HG02870 (cell line): ENCODE measurements around the gene CCDC186.
A peak's percentile ranks its signal among the peaks of the same experiment; 100 is the strongest.
"Not testable (repeated sequence)": the region's sequence is repeated elsewhere in the genome, so short reads cannot be mapped to it uniquely, and the experiment has no call there.

Experiments used
- ATAC-seq: cut with Tn5 transposase; IDR thresholded peaks from one replicate; pipeline ENCODE4 v1.9.1; 2021; ENCODE audit warnings: mild to moderate bottlenecking, moderate library complexity; ENCODE audit not compliant: unreplicated experiment

The CCDC186 gene

GRCh38 chr10:114174695-114175188 is 739 bp upstream of the CCDC186 start:
- ATAC-seq, result peak; percentile 13

- peak; percentile 5 for ATAC-seq
Measured at GRCh38 chr10:114173603-114173920, 441 bp downstream of the CCDC186 start.

GRCh38 chr10:114172776-114173602 is 1.0 kb downstream of the CCDC186 start:
- ATAC-seq, result no peak

DNA sequence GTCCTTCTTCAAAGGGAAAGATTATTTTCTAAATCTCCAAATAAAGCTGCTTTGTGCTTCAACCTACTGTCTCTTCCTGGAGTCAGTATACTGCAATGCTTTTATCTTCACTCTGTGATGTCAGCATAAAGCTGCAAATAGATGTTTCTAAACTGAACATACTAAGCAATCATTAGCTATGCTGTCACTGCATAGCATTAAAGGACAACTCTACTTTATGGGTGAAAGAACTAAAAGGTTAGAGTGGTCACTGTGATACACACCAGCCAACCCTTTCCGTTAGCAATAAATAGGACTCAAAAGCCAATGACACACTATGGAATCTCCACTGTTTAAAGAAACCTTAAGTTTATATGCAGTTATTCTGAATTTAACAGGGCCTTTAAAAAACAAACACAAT is 1.8 kb downstream of the CCDC186 start:
- ATAC-seq, result no peak

- no peak for ATAC-seq
Measured at GRCh38 chr10:114168450-114169009, 5.5 kb downstream of the CCDC186 start.

DNA sequence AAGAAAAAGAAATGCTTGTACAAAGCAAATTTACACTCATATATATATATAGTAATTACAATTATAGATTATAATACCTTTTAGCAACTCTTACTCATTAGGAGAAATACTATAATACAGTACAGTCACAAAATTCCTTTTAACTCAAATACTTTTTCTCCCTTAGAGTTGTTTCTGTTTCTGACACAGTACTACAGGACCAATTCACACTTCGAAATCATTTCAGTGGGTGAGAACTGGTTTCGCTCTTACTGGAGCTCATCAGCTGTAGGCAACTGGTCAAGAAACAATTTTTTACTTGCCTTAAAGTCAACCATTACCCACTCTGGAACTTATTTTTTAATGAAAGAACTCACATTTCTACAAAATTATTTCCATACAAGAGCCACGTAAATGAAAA is 6.0 kb downstream of the CCDC186 start:
- ATAC-seq, result no peak

DNA sequence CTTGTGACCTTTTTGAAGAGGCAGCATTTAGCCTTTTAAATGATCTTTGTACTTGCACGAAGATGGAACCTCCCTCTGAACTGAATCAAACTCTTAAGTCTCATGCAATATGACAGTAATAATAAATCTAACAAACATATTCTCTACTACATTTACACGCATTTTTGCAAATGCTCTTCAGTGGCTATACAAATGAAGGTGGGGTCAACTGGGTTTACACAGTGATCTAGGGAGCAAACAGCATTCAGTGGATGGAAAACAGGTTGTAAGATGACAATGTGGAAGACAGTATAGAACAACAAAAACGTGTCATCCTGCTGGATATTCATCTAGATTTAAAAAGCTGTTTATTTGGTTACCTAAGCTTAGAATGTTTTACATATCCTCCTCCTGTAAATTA is 7.5 kb downstream of the CCDC186 start:
- ATAC-seq, result no peak

DNA sequence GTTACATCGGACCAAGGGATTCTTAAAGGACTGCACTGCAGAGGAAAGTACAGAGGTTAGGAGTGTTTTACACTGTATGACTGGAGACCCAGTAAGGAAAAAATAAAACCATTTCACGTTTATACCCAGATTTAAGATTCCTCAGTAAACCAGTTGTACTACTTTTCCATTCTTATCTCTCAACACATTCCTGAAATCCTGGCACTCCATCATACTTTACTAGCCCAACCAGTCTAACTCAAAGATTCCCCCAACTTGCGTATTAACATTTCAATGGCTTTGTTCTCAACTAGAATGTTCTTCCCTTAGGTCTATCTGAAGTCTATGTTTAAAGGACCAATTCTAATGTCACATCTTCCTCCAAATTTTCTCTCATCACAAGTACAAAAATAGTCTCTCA is 8.0 kb downstream of the CCDC186 start:
- ATAC-seq, result no peak

DNA sequence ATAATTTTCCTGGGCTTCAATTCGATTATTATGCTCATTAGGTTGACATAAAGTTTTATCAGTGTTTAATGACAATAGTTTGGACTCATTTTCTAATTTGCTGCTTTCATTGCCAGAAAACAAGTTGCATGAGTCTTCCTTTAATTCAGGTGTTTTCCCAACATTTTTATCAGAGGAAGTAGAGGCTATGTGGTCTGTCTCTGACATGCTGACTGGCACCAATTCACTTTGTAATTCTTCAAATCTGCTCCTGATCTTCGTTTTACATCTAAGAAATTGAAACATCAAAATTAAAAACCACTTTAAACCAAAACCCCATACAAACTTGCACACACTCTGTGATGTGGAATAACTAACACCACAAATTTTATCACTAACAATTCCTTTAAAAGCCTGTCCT is 10.9 kb downstream of the CCDC186 start:
- no peak for ATAC-seq

DNA sequence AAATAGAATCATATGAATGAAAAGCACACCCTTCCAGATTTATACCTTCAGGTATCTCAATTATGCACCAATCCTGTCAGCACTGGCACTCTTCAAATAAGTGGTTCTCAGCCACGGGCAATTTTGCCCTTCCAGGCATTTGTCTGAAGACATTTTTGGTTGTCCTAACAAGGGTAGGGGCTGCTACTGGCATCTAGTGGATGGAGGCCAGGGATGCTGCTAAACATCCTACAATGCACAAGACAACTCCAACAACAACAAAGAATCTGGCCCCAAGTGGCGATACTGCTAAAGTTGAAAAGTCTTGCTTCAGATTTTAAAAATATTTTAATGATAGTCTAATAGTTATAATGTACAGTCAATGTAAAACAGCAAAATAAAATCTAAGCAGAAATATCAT is 16.1 kb downstream of the CCDC186 start:
- no peak for ATAC-seq

DNA sequence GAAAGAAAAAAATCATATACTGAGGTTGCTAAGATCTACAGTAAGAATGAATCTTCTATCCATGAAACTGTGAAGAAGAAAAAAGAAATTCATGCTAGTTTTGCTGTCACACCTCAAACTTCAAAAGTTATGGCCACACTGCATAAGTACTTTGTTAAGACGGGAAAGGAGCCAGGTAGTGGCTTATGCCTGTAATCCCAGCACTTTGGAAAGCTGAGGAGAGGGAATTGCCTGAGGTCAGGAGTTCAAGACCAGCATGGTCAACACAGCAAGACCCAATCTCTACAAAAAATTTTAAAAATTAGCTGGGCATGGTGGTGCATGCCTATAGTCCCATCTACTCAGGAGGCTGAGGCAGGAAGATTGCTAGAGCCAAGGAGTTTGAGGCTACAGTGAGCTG is 22.1 kb downstream of the CCDC186 start:
- no peak for ATAC-seq

DNA sequence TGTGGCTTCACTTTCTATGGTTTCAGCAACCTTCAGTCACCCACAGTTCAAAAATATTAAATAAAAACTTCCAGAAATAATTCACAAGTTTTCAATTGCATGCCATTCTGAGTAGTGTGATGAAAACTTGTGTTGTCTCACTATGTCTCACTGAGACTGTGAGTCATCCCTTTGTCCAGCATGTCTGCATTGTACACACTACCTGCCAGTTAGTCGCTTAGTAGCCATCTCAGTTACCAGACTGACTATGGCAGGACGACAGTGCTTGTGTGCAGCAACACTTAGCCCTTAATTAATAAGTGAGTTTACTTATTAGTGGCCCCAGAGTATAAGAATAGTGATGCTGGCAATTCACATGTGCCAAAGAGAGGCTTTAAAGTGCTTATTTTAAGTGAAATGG is 22.5 kb downstream of the CCDC186 start:
- ATAC-seq, result no peak

GRCh38 chr10:114149476-114149875 is 24.5 kb downstream of the CCDC186 start:
- not testable (repeated sequence) for ATAC-seq

DNA sequence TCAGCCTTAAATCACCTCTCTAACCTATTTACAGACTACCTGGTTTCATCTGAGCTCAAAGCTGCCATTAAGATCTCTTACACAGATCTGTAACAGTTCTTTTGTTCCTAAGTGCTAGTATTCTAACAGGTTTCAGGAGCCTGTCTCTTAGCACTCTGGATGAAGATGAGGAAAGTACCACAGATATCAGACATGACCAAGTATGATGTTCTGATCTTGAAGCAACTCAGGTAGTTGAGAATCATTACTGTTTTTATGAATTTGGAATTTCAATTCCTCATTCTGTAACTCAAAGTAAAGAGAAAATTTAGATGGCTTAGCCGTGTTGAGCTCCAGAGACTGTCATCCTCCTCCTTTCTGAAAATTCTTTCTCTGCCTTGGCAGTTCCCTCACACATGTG is 30.8 kb downstream of the CCDC186 start:
- peak; percentile 57 for ATAC-seq

GRCh38 chr10:114142018-114142417 is 32.0 kb downstream of the CCDC186 start:
- no peak for ATAC-seq

DNA sequence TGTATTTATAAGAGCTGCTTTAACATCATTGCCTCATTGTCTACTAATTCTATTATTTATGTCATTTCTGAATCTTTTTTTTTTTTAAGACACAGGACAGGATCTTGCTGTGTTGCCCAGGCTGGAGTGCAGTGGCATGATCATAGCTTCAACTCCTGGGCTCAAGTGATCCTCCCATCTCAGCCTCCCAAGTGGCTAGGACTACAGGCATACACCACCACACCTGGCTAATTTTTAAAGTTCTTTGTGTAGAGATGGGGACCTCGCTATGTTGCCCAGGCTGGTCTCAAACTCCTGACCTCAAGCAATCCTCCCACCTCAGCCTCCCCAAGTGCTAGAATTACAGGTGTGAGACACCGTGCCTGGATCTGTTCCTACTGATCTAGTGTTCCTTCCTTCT is 33.2 kb downstream of the CCDC186 start:
- not testable (repeated sequence) for ATAC-seq

GRCh38 chr10:114140036-114140435 is 34.0 kb downstream of the CCDC186 start:
- no peak for ATAC-seq

- no peak for ATAC-seq
Measured at GRCh38 chr10:114138581-114138980, 35.4 kb downstream of the CCDC186 start.

- ATAC-seq, result no peak
Measured at GRCh38 chr10:114135476-114135875, 38.5 kb downstream of the CCDC186 start.

GRCh38 chr10:114131094-114131493 is 42.9 kb downstream of the CCDC186 start:
- peak; percentile 72 for ATAC-seq

DNA sequence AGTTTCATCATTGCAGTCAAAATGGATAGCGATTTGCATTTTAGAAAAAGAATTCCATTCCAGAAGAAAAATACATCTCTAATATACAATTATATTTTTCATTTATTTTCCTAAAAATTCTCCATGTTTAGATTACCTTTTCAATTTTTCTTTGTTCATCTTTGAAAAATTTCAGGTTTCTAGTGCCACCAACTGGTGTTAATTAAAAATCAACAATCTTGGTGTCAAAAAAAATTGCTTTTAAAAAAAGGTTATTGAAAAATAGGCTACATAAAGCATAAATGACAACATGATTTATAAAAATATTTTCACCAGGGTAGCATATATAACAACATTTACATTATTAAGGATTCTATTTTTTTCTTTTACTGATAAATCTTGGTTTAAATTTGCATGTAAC is 53.0 kb downstream of the CCDC186 start:
- no peak for ATAC-seq

- no peak for ATAC-seq
Measured at GRCh38 chr10:114118514-114118913, 55.5 kb downstream of the CCDC186 start.

GRCh38 chr10:114117728-114118127 is 56.3 kb downstream of the CCDC186 start:
- ATAC-seq, result no peak
